ENCODE results near the gene SETD3. TPM values are rescaled to one million over a fixed set of nuclear protein-coding genes. Genes with fewer than 3 reads are reported as not detected.

Gene SETD3
- total and polyA plus RNA-seq, 10 of the 15 experiments (the other 5 are each of a cell fraction or from before 2014, with no cell fraction given) = 11.3 to 44.2 (median 36.5) TPM

- H3K27me3 ChIP-seq (replicated peaks in 1 of 2; ENCODE audit: control insufficient read depth in 2 of 2, insufficient read depth in 2 of 2, low read length in 1 of 2) = peaks cover 0 to 3% of the 10 kb centered on the region in 2 experiments; a peak in 1 of 4 replicates
- BruUV-seq (replicated peaks) = no TSS peak
- H3K9me3 ChIP-seq (replicated peaks; ENCODE audit: control insufficient read depth, insufficient read depth, low read length) = no peaks in the 10 kb centered on the region
- no peak overlapping the region for H3K4me2 ChIP-seq (ENCODE audit: control insufficient read depth, insufficient read depth)
- intact Hi-C loops (cut with micrococcal nuclease; ENCODE audit: unreplicated experiment) = no loop called here
- WGBS (ENCODE audit: insufficient coverage, insufficient replicate concordance, low lambda C conversion rate, missing lambda C conversion rate) = 90% methylated on average over 12 of the region's 12 CpGs
- TF ChIP-seq SMC3 (IDR thresholded peaks at IDR 0.05; ENCODE audit: borderline replicate concordance, low read length) (no peak), SREBF2 (IDR thresholded peaks at IDR 0.05; ENCODE audit: low read length) (no peak), RFX5 (IDR thresholded peaks at IDR 0.05; ENCODE audit: low read depth, low read length) (no peak), ZNF622 (IDR thresholded peaks at IDR 0.05) (no peak), POLR2AphosphoS2 (IDR thresholded peaks at IDR 0.05; ENCODE audit: low read depth, low read length) (no peak), EGR1 (IDR thresholded peaks at IDR 0.05; ENCODE audit: borderline replicate concordance in 1 of 2, low read depth in 2 of 2, low read length in 2 of 2) (no peak)
- TF ChIP-seq, protein P1, sequence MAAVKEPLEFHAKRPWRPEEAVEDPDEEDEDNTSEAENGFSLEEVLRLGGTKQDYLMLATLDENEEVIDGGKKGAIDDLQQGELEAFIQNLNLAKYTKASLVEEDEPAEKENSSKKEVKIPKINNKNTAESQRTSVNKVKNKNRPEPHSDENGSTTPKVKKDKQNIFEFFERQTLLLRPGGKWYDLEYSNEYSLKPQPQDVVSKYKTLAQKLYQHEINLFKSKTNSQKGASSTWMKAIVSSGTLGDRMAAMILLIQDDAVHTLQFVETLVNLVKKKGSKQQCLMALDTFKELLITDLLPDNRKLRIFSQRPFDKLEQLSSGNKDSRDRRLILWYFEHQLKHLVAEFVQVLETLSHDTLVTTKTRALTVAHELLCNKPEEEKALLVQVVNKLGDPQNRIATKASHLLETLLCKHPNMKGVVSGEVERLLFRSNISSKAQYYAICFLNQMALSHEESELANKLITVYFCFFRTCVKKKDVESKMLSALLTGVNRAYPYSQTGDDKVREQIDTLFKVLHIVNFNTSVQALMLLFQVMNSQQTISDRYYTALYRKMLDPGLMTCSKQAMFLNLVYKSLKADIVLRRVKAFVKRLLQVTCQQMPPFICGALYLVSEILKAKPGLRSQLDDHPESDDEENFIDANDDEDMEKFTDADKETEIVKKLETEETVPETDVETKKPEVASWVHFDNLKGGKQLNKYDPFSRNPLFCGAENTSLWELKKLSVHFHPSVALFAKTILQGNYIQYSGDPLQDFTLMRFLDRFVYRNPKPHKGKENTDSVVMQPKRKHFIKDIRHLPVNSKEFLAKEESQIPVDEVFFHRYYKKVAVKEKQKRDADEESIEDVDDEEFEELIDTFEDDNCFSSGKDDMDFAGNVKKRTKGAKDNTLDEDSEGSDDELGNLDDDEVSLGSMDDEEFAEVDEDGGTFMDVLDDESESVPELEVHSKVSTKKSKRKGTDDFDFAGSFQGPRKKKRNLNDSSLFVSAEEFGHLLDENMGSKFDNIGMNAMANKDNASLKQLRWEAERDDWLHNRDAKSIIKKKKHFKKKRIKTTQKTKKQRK (IDR thresholded peaks at IDR 0.05; ENCODE audit: low read depth, low read length) = no peak
- TF ChIP-seq, protein P2, sequence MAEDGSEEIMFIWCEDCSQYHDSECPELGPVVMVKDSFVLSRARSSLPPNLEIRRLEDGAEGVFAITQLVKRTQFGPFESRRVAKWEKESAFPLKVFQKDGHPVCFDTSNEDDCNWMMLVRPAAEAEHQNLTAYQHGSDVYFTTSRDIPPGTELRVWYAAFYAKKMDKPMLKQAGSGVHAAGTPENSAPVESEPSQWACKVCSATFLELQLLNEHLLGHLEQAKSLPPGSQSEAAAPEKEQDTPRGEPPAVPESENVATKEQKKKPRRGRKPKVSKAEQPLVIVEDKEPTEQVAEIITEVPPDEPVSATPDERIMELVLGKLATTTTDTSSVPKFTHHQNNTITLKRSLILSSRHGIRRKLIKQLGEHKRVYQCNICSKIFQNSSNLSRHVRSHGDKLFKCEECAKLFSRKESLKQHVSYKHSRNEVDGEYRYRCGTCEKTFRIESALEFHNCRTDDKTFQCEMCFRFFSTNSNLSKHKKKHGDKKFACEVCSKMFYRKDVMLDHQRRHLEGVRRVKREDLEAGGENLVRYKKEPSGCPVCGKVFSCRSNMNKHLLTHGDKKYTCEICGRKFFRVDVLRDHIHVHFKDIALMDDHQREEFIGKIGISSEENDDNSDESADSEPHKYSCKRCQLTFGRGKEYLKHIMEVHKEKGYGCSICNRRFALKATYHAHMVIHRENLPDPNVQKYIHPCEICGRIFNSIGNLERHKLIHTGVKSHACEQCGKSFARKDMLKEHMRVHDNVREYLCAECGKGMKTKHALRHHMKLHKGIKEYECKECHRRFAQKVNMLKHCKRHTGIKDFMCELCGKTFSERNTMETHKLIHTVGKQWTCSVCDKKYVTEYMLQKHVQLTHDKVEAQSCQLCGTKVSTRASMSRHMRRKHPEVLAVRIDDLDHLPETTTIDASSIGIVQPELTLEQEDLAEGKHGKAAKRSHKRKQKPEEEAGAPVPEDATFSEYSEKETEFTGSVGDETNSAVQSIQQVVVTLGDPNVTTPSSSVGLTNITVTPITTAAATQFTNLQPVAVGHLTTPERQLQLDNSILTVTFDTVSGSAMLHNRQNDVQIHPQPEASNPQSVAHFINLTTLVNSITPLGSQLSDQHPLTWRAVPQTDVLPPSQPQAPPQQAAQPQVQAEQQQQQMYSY (CRISPR knock-in tag; IDR thresholded peaks at IDR 0.05) = no peak
- no peak overlapping the region for H3K9ac ChIP-seq (ENCODE audit: control insufficient read depth, insufficient read depth, low read length)
- ChIA-PET SMC1A (ENCODE audit: uncharacterized antibody, unreplicated experiment) (interaction anchor here (0.6 to 1.8 kb wide), 3 partner anchors 24 to 112 kb away, joined by 3 to 5 read pairs (median 3); no protein-coding TSS in a partner anchor), POLR2A (no interaction called here), RAD21 (ENCODE audit: unreplicated experiment) (interaction anchor here (0.7 to 2.7 kb wide), 3 partner anchors 24 to 81 kb away, joined by 3 to 20 read pairs (median 3); no protein-coding TSS in a partner anchor), CTCF (interaction anchor here (0.6 to 11.5 kb wide), 16 partner anchors 8 to 388 kb away, joined by 3 to 233 read pairs (median 4); partner anchors contain the start of gene SETD3)
- H4K20me1 ChIP-seq (ENCODE audit: control insufficient read depth, insufficient read depth) = no peaks in the 10 kb centered on the region
- FAIRE-seq (no peak), DNase-seq (ENCODE audit: low read depth, low spot score) (no peak), ATAC-seq (no peak)
- in situ Hi-C loops (cut with MboI) = no loop called here
- peaks cover 4% of the 10 kb centered on the region for H3K4me1 ChIP-seq (ENCODE audit: control insufficient read depth, insufficient read depth, low read length)
- H3K36me3 ChIP-seq (ENCODE audit: control insufficient read depth in 2 of 2, insufficient read depth in 2 of 2, low read length in 1 of 2) = no peaks in the 10 kb centered on the region
- no peak overlapping the region for H2AFZ ChIP-seq (ENCODE audit: control insufficient read depth, low read depth, low read length)
- H3K4me3 ChIP-seq = no peak overlapping the region
- H3K27ac ChIP-seq (ENCODE audit: control insufficient read depth, insufficient read depth) = no peak overlapping the region
- no peaks in the 10 kb centered on the region for H3K79me2 ChIP-seq (ENCODE audit: control insufficient read depth, insufficient read depth, low read length)
These were observed 92.4 kb downstream of the SETD3 start for GRCh38 chr14:99388286-99388685.

Data from GM12878 (cell line).